Fibroblast of skin of abdomen (primary cell): ENCODE measurements around the gene LPAR6.

Source experiments
- DNase-seq: peaks from one replicate; pipeline ENCODE4 v3.0.0-alpha.2; 2013

Gene LPAR6

GRCh38 chr13:48414501-48414900 lies 1.6 kb upstream of the LPAR6 start:
- DNase-seq = no peak

GRCh38 chr13:48411841-48412531 lies 927 bp downstream of the LPAR6 start:
- peak; percentile 14 for DNase-seq

- DNase-seq = no peak
Observed at GRCh38 chr13:48411147-48411794, 1.6 kb downstream of the LPAR6 start.

- DNase-seq = no peak
Observed at GRCh38 chr13:48410199-48410598, 2.7 kb downstream of the LPAR6 start.

- DNase-seq = no peak
Observed at GRCh38 chr13:48405875-48406274, 7.0 kb downstream of the LPAR6 start.

- no peak for DNase-seq
Observed at GRCh38 chr13:48404952-48405351, 8.0 kb downstream of the LPAR6 start.

- DNase-seq = no peak
Observed at GRCh38 chr13:48403913-48404312, 9.0 kb downstream of the LPAR6 start.

- no peak for DNase-seq
Observed at GRCh38 chr13:48403151-48403631, 9.7 kb downstream of the LPAR6 start.

GRCh38 chr13:48402325-48402932 lies 10.5 kb downstream of the LPAR6 start:
- DNase-seq = no peak

- DNase-seq = no peak
Observed at GRCh38 chr13:48401480-48401879, 11.4 kb downstream of the LPAR6 start.

GRCh38 chr13:48400850-48401291 lies 12.0 kb downstream of the LPAR6 start:
- peak; percentile 64 for DNase-seq

- DNase-seq = no peak
Observed at GRCh38 chr13:48400090-48400694, 12.7 kb downstream of the LPAR6 start.

GRCh38 chr13:48398450-48399095 lies 14.3 kb downstream of the LPAR6 start:
- DNase-seq = peak; percentile 35

- no peak for DNase-seq
Observed at GRCh38 chr13:48397744-48398143, 15.2 kb downstream of the LPAR6 start.

GRCh38 chr13:48393698-48394085 lies 19.2 kb downstream of the LPAR6 start:
- DNase-seq = no peak

GRCh38 chr13:48393030-48393697 lies 19.7 kb downstream of the LPAR6 start:
- DNase-seq = no peak

- no peak for DNase-seq
Observed at GRCh38 chr13:48391257-48391656, 21.7 kb downstream of the LPAR6 start.

GRCh38 chr13:48386816-48387215 lies 26.1 kb downstream of the LPAR6 start:
- no peak for DNase-seq

GRCh38 chr13:48383384-48383783 lies 29.5 kb downstream of the LPAR6 start:
- no peak for DNase-seq

- DNase-seq = no peak
Observed at GRCh38 chr13:48380581-48380980, 32.3 kb downstream of the LPAR6 start.

GRCh38 chr13:48377857-48378256 lies 35.1 kb downstream of the LPAR6 start:
- no peak for DNase-seq

- DNase-seq = no peak
Observed at GRCh38 chr13:48370815-48371214, 42.1 kb downstream of the LPAR6 start.
